ES-I3 (cell line): ENCODE results near the gene KLHL17.
"Not testable (repeated sequence)": the region's sequence is repeated elsewhere in the genome, so short reads cannot be mapped to it uniquely, and the experiment has no call there.

ENCODE experiments used
- H3K36me3 ChIP-seq: 2 replicates; pipeline ENCODE4 v1.6.1; 2013; ENCODE audit warnings: mild to moderate bottlenecking, low read length, control low read depth, moderate library complexity; ENCODE audit not compliant: insufficient read depth
- H3K4me1 ChIP-seq: 2 replicates; pipeline ENCODE4 v1.6.1; 2013; ENCODE audit warnings: mild to moderate bottlenecking, control low read depth, low read length; ENCODE audit not compliant: insufficient read depth
- H3K9ac ChIP-seq: 2 replicates; pipeline ENCODE4 v1.6.1; 2013; ENCODE audit warnings: low read depth, mild to moderate bottlenecking, low read length, moderate library complexity
- H3K9me3 ChIP-seq: 2 replicates; pipeline ENCODE4 v1.6.1; 2013; ENCODE audit warnings: mild to moderate bottlenecking, low read length, moderate library complexity; ENCODE audit not compliant: control insufficient read depth, insufficient read depth

The KLHL17 gene

DNA sequence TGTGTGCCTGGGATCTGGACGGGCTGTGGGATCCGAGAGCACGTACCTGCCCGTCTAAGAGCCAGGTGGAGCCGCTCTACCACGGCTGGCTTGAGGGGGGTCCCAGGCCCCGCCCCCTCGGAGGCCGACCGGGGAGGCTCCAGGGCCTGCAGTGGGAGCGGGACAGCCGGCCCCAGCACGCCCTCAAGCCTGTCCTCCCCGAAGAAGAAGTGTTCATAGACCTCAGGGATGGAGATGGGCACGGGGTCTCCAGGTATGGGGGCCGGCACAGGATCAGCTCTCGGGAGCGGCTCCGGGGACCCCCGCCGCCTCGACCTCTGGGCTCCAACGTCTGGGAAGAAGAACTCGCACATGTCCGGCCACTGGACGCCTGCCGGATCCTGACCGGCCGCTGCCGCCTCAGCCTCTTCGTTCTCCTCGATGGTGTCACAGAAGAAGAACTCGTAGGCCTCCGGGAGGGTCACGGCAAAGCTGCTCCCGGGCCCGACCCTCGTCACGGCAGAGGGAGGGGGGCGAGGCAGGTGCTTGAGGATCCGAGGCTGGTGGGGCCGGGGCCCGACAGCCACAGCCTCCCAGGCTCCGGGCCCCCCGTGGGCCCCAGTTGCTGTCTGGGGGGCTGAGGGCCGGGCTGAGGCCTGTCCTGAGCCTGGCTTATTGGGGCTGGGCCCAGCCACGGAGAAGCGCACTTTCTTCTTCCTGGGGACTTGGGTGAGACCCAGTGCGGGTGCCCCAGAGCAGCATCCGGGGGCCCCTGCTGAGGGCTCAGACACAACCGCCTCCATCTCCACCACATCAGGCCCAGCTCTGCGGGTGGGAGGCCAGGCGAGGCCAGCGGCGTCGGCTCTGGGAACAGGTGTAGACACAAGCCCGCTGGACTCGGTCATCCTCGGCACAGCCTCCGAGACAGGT, 18.7 kb downstream of the KLHL17 start:
- Histone ChIP-seq H3K9me3 (no peaks in the 10 kb centered on the region), H3K4me1 (no peaks in the 10 kb centered on the region), H3K36me3 (no peaks in the 10 kb centered on the region), H3K9ac (no peak overlapping the region)

DNA sequence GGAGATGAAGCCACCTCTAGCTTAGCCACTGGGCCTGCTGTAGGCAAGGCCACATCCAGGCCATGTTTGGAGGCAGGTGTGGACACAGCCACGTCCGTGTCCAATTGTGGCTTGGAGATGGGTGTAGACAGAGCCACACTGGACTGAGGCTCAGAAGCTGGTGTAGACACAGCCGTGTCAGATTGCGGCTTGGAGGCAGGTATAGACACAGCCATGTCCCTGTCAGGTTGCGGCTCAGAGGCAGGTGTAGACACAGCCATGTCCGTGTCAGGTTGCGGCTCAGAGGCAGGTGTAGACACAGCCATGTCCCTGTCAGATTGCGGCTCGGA, 19.3 kb downstream of the KLHL17 start:
- no peaks in the 10 kb centered on the region for H3K9me3 ChIP-seq
- no peaks in the 10 kb centered on the region for H3K4me1 ChIP-seq
- H3K9ac ChIP-seq, result no peak overlapping the region
- H3K36me3 ChIP-seq, result no peaks in the 10 kb centered on the region

DNA sequence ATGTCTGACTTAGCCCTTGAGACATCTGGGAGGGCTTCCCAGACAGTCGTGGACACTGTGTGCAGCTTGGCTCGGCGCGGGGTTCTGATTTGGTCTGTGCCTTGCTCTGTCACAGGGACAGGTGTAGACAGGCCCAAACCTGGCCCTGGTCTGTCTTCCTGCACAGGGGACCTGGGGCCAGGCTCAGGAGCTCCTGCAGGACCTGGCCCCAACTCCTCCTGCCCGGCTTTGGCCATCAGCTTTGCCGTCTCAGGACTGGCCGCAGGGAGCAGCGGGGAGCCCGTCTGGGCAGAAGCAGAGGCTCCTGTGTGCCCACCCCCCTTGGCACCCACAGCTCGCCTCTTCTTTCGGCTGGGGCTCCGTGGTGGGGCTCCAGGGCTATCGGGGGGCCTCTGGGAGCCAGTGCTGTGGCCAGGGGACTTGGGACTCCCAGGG, 19.8 kb downstream of the KLHL17 start:
- no peaks in the 10 kb centered on the region for H3K36me3 ChIP-seq
- no peak overlapping the region for H3K9ac ChIP-seq
- no peaks in the 10 kb centered on the region for H3K4me1 ChIP-seq
- H3K9me3 ChIP-seq, result no peaks in the 10 kb centered on the region

- no peak overlapping the region for H3K9ac ChIP-seq
- H3K36me3 ChIP-seq, result no peaks in the 10 kb centered on the region
- H3K4me1 ChIP-seq, result no peaks in the 10 kb centered on the region
- H3K9me3 ChIP-seq, result no peaks in the 10 kb centered on the region
These were observed 20.4 kb downstream of the KLHL17 start for GRCh38 chr1:980602-981395.

GRCh38 chr1:981491-981954, 21.1 kb downstream of the KLHL17 start:
- Histone ChIP-seq H3K9ac (no peak overlapping the region), H3K9me3 (no peaks in the 10 kb centered on the region), H3K4me1 (no peaks in the 10 kb centered on the region), H3K36me3 (no peaks in the 10 kb centered on the region)

- no peaks in the 10 kb centered on the region for H3K9me3 ChIP-seq
- H3K4me1 ChIP-seq, result no peaks in the 10 kb centered on the region
- H3K9ac ChIP-seq, result no peak within 1 kb of the TSS
- no peaks in the 10 kb centered on the region for H3K36me3 ChIP-seq
These were observed 21.7 kb downstream of the KLHL17 start, which contains the start of gene PERM1 for GRCh38 chr1:981955-982558. PERM1 (minus strand) TSS chr1:982093; CDS start chr1:981029, 1,064 bp downstream.

DNA sequence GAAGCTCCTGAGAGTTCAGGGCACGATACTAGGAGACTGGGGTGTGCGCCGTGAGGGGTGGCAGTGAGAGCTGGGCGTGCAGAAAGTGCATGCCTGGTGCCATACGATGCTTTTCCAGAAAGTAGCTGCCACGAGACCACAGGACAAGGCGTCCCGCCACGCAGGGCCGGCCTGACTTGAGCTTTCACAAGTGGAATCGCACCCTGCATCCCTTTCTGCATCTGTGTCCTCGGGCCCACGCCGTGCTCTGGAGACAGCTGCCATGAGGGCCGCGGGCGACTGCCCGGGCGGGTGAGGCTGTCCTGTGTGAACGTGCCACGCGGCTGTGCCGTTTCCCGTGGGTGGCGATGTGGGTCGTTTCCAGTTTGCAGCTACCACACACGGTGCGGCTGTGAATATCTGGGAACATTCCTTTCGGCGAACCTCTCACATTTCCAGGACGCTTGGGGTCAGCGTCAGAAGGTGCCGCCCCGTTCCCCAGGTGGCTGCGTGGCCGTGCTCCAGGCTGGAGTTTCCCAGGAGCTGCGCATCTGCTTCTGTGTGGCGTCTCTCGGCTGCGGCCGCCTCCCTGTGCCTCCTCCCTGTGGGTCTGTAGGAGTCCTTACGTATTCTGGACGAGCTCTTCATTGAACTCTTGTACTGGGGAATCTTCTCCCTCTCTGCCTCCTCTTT, 22.5 kb downstream of the KLHL17 start:
- Histone ChIP-seq H3K4me1 (no peaks in the 10 kb centered on the region), H3K9me3 (no peaks in the 10 kb centered on the region), H3K9ac (no peak overlapping the region), H3K36me3 (no peaks in the 10 kb centered on the region)

DNA sequence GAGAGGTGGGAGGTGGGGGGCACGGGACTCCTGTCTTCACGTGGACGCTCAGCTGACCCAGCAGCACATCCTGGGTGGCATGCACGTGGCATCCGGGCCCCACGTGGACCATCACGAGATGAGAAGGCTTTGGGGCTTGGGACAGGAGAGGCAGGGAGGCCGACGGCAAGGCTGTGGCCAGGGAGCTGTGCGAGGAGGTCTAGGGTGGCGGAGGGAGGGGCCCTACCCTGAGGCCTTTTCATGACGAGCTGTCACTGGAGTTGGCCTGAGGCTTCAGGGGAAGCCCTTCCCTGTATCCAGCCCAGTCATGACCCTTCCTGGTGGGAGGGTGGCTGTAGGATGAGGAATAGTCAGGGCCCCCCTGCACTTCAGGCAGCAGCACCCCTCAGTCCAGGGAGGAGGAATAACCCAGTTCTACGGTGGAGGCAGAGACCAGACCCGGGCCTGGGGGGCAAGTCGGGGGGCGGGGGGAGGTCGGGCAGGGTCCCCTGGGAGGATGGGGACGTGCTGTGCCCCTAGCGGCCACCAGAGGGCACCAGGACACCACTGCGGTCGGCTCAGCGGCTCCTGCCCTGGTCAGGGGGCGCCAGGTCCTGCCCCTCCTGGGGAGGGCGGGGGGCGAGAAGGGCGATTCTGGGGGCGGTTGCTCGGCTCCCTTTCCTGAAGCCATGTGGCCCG, 23.6 kb downstream of the KLHL17 start:
- Histone ChIP-seq H3K9ac (no peak overlapping the region), H3K36me3 (no peaks in the 10 kb centered on the region), H3K9me3 (no peaks in the 10 kb centered on the region), H3K4me1 (no peaks in the 10 kb centered on the region)

DNA sequence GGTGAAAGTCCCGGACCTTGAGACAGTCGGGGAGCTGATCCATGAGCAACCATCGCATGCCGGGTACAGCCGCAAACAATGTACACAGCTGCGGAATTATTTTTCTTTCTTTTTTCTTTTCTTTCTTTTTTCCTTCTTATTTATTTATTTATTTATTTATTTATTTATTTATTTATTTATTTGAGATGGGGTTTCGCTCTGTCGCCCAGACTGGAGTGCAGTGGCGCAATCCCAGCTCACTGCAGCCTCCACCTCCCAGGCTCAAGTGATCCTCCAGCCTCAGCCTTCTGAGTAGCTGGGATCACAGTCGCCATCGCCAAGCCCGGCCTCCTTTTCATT, 24.1 kb downstream of the KLHL17 start:
- Histone ChIP-seq H3K9me3 (no peaks in the 10 kb centered on the region), H3K9ac (no peak overlapping the region), H3K36me3 (no peaks in the 10 kb centered on the region), H3K4me1 (no peaks in the 10 kb centered on the region)

DNA sequence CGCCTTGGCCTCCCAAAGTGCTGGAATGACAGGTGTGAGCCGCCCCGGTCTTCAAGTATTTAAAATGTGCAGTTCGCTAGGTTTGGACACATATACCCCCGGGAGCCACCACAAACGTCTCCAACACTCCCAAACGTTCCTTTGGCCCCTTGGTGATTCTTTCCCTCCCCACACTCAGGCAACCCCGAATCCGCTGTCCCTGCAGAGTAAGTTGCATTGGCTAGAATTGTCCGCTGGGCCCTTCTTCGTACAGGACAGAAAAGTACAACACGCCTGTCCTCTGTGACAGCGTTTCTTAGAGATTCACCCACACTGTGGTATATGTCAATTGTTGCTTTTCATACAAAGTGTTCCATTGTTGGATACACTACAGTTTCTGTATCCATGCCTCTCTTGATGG, 24.7 kb downstream of the KLHL17 start:
- no peaks in the 10 kb centered on the region for H3K4me1 ChIP-seq
- no peak overlapping the region for H3K9ac ChIP-seq
- H3K36me3 ChIP-seq, result no peaks in the 10 kb centered on the region
- no peaks in the 10 kb centered on the region for H3K9me3 ChIP-seq

DNA sequence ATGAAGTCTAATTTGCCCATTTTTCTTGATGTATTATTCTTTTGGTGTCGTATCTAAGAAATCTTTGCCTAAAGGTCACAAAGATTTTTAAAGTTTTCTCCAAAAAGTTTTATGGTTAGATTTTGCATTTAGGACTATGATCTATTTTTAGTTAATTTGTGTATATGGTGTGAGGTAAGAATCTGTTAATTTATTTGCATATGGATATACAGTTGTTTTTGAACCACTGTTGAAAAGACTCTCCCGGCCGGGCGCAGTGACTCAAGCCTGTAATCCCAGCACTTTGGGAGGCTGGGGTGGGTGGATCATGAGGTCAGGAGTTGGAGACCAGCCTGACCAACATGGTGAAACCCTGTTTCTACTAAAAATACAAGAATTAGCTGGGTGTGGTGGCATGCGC, 27.7 kb downstream of the KLHL17 start:
- H3K9me3 ChIP-seq, result not testable (repeated sequence)

GRCh38 chr1:991275-991674, 30.9 kb downstream of the KLHL17 start:
- H3K9ac ChIP-seq, H3K36me3 ChIP-seq, H3K4me1 ChIP-seq, H3K9me3 ChIP-seq: not testable (repeated sequence)

More for the DNA sequence above, 27.7 kb downstream of the KLHL17 start:
- H3K4me1 ChIP-seq, H3K9ac ChIP-seq, H3K36me3 ChIP-seq: not testable (repeated sequence)

DNA sequence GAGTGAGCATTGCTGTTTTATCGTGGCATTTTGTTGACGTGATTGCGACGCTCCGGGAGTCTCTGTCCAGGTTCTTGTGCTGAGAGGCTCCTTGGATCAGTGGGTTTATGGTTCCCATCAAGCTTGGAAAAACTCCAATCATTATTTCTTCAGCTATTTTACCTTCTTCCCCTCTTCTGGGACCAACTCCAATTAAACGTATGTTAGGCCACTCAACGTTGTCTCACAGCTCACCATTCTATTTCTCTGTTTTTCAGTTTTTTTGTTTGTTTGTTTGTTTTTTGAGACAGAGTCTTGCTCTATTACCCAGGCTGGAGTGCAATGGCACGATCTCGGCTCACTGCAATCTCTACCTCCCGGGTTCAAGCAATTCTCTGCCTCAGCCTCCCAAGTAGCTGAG, 31.5 kb downstream of the KLHL17 start:
- Histone ChIP-seq H3K9me3 (no peaks in the 10 kb centered on the region), H3K36me3 (no peaks in the 10 kb centered on the region), H3K9ac (no peak overlapping the region), H3K4me1 (no peaks in the 10 kb centered on the region; the same call in 1 of the 2 replicates)

DNA sequence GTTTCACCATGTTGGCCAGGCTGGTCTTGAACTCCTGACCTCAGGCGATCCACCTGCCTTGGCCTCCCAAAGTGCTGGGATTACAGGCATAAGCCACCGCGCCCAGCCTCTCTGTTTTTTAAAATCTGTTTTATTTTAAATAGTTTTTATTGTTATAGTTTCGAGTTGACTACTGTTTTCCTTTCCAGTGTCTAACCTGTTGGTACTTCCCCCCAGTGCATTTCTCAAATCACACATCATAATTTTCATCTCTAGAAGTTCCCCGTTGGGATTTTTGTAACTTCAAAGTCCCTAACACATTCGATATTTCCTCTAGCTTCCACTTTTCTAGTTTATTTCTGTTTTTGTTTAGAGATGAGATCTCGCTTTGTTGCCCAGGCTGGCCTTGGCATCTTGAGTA, 32.0 kb downstream of the KLHL17 start:
- H3K9me3 ChIP-seq, result no peaks in the 10 kb centered on the region
- H3K9ac ChIP-seq, result no peak overlapping the region
- H3K36me3 ChIP-seq, result no peaks in the 10 kb centered on the region
- H3K4me1 ChIP-seq, result peaks cover 2% of the 10 kb centered on the region; the same call in 1 of the 2 replicates
